ENCODE data around the gene GATAD2B.
"Not testable (repeated sequence)": the region's sequence is repeated elsewhere in the genome, so short reads cannot be mapped to it uniquely, and the experiment has no call there.

GATAD2B gene

DNA sequence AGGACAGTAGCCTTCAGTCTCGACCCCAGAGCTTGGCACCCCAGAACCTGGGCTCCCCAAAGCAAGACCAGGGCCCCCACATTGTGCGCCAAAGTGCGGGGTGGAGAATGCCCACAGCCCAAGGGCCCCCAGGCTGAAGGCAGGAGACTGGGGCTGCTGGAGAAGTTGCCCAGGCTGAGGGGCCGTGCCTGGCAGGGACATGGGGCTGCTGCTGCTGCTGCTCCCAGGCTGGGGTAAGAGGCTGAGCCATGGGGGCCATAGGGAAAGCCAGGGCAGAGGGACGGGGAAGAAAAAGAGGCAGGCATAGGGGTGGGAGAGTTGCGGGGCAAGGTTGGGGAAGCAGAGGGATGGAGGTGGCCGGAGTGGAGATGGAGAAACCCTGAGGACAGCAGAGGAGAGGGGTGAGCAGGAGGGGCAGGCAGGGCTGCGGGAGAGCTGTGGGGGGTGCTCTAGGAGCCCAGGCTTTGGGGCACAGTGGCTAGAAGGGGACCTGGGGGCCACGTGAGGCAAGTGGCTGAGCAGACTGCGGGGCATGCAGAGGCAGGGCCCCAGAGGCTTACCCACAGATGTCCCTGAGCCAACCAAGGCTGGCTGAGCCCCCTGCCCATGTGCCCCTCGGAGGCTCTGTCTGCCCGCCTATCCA lies 128.7 kb downstream of the GATAD2B start:
- DNase-seq: no peak

DNA sequence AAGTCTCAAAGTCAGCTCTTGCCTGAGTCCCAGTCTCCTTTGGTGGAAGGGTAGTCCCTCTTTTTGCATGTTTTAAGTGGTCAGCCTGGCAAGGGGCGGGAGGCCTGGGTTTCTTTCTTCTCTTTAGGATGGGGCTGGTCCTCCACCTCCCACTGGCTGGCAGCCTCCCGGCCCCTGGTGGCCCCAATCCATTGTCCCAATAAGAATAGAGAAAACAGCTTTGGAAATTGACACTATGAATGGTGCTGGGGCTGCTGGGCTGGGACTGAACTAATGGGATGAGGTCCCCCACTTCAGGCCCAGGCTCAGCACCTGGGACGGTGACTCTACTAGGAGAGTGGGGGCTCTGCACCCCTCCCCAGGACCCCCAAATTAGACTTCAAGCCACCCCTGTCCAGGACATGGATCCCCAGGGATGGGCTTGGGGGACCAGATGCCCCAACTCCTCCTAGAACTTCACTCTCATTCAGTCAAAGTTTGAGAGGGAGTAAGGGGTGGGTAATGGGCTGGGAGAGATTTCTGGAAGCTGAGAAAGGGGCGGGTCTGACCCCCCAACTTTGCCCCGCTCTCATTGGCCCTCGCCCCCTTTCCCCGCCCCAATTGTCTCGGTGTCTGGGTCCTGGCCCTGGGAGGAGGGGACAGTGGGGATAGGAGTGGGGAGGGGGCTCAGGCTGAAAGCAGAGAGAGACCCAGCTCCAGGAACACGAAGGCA lies 129.4 kb downstream of the GATAD2B start:
- DNase-seq: no peak

DNA sequence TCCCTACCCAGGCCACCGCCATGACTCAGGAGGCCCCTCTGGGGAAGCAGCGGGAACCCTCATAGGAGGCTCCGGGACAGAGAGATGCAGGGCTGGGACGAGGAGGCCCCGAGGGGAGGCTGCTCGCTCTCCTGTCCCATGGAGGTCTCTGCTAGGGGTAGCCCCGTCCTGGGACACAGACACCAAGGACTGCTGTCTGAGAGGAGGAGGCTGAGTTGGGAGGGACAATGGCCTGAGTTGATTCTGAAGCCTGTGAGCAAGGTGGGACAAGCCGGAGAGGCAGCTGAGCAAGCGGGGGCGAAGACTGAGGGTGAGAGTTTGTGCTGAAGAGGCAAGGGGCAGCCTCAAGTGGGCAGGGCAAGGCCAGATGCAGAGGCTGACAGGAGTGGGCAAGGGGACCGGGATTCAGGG lies 130.1 kb downstream of the GATAD2B start:
- DNase-seq: no peak

DNA sequence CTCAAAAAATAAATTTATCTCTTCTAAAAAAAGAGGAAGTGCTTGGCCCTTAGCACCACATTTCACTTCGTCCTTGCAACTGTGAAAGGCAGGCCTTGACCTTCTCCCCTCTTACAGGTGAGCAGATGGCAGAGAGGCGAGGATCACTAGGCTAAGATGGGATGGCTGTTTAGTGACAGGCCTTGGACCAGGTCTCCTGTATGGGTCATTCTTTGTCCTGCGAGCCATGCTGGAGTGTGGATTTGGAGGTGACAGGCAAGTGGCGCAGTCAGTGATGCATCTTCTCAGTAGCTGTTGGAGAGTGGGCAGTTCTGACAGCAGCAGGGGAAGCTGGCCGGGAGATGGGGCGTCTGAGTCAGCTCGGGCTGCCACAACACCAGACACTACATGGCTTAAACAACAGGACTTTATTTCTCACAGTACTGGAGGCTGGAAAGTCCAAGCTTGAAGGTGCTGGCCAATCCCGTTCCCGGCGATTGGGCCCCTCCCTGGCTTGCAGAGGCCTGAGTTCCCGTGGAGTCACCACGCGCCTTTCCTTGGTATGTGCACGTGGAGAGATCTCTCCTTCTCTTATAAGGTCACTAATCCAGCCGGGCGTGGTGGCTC lies 131.0 kb downstream of the GATAD2B start:
- DNase-seq: no peak

DNA sequence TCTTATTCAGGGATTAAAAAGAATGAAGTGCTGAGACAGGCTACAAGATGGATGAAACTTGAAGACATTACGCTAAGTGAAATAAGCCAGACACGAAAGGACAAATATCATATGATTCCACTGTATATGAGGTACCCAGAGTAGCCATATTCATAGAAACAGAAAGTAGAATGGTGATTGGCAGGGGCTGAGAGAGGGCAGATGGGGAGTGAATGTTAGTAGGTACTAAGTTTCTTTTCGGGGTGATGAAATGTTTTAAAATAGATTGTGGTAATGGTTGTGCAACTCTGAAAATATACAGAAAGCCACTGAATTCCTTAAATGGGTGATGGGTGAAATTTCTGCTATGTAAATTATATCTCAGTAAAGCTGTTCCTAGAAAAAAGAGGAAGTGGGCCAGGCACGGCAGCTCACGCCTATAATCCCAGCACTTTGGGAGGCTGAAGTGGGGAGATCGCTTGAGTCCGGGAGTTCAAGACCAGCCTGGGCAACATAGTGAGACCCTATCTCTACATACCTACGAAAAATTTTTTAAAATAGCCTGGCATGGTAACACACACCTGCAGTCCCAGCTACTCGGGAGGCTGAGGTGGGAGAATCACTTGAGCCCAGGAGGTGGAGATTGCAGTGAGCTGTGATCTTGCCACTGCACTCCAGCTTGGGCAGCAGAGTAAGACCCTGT lies 131.7 kb downstream of the GATAD2B start:
- no peak for DNase-seq

DNA sequence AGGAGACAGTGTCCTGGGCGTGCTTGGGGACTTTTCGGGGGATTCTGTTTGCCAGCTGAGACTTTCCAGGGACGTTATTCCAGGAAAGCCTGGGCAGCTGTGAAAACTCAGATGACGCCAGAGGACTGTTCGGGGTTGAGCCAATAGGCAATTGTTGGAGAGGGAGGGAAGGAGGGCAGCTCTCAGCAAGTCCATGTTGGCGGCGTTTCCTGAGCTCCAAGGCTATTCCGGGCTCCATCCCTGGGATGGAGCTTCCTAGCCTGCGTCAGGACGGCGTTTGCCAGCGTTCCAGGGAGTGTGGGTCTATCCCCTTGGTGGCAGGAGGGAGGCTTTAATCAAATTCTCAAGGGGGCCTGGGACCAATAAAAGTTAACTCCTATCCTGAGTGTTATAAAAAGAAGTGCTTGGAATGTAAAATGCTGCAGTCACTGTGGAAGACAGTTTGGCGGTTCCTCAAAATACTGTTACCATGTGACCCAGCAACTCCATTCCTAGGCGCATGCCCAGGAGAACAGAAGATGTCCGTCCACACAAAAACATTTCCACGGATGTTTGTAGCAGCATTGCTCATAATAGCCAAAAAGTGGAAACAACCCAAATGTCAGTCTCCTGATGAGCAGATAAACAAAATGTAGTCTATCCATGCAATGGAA lies 132.3 kb downstream of the GATAD2B start:
- no peak for DNase-seq

DNA sequence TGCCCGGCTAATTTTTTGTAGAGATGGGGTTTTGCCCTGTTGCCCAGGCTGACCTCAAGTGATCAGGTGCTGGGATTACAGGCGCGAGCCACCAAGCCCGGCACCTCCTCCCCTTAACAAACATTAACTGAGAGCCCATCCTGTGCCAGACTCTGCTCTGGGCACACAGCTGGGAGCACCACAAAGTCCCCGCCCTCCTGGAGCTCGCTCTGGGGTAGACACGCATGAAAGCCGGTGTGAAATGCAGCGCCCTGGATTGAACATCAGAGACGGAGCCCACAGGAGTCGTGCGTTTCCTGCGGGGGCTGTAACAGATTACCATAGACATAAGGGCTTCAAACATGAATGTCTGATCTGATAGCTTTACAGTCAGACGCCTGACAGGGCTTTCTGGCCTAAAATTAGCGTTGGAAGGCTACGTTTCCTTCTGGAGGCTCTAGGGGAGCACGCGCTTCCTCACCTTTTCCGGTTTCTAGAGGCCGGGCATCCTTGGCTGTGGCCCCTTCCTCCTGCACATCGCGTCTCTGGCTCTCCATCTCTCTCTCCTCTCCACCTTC lies 133.2 kb downstream of the GATAD2B start:
- no peak for DNase-seq

DNA sequence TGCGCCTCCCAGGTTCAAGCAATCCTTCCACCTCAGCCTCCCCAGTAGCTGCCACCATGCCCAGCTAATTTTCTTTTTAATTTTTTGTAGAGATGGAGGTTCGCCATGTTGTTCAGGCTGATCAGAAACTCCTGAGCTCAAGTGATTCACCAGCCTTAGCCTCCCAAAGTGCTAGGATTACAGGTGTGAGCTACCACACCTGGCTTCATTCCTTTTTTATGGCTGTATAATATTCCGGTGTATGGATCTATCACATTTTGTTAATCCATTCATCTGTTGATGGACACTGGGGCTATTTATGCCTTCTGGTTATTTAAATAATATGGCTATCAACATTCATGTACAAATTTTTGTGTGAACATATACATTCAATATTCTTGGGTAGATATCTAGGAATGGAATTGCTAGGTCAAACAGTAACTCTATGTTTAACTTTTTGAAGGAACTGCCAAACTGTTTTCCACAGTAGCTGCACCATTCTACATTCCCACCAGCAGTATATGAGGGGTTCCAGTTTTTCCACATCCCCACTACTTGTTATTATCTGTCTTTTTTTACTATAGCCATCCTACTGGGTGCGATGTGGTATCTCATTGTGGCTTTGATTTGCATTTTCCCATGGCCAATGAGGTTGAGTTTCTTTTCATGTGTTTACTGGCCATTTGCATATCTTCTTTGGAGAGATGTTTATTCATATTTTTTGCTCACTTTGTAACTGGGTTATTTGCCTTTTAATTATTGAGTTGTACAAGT lies 136.6 kb downstream of the GATAD2B start:
- no peak for DNase-seq

DNA sequence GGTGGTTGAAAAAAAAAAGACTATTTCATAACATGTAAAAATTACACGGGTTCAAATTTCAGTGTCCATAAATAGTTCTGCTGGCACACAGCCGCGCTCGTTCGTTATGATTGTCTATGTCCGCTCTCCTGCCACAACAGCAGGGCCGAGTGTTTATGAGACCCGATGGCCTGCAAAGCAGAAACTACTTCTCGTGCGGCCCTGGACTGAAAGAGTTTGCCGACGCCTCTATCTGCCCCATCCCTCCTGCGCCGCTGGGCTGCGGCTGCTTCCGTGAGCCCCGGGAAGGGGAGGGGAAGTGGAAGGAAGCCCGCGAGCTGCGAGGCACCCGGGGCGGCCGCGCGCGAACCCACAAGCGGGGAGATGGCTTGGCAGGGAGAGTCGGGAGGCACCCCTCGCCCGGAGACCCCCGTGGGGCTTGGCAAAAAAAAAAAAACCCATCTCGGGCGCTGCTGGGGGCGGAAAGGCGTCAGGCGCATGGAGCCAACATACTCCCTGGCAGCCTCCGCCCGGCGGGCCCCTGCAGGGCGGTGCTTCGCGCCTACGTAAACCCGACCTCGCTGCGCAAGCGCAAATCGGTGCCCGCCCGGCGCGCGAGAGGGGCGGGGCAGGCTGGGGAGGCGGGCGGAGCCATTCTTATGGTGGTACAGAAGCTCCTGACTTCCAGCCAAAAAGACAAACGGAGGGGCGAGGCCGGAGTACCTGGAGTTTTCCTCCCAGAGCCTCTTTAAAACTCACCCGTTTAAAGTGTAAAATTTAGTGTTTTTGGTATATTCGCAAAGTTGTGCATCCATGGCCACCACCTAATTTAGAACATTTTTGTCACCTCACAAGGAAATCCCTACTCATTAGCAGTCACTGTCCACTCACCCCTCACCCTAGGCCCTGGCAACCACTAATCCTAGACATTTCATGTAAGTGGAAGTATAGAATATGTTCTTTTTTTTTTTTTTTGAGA lies 139.3 kb downstream of the GATAD2B start:
- DNase-seq: peak; percentile 77 to 90

DNA sequence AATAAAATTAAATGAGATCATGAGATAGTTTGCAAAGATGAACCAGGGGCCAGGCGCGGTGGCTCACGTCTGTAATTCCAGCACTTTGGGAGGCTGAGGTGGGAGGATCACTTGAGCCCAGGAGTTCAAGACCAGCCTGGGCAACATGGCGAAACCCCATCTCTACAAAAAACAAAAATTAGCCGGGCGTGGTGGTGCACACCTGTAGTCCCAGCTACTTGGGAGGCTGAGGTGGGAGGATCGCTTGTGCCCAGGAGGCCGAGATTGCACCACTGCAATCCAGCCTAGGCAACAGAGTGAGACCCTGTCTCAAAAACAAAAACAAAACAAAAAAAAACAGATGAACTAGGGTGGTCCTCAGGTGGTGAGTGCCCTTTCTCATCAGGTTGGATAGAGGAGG lies 140.1 kb downstream of the GATAD2B start:
- DNase-seq: not testable (repeated sequence)

DNA sequence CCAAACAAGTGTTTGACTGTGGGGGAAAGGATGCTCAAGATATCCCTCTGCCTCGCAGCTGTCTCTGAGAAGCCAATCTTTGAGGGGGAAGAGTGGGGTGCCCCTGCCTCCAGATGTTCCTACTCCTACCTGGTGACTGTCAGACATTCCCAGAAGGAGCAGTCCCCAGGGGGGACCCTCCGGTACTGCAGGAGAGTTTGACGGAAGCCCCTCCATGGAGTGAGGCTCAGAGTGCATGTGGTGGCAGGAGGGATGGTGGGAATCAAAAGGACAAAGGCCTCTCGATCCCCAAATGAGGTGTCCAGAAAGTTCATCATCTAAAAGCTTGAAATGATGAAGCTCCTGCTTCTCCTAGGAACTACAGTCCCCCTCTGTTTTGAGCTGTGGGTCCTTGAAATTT lies 142.2 kb downstream of the GATAD2B start:
- no peak for DNase-seq

DNA sequence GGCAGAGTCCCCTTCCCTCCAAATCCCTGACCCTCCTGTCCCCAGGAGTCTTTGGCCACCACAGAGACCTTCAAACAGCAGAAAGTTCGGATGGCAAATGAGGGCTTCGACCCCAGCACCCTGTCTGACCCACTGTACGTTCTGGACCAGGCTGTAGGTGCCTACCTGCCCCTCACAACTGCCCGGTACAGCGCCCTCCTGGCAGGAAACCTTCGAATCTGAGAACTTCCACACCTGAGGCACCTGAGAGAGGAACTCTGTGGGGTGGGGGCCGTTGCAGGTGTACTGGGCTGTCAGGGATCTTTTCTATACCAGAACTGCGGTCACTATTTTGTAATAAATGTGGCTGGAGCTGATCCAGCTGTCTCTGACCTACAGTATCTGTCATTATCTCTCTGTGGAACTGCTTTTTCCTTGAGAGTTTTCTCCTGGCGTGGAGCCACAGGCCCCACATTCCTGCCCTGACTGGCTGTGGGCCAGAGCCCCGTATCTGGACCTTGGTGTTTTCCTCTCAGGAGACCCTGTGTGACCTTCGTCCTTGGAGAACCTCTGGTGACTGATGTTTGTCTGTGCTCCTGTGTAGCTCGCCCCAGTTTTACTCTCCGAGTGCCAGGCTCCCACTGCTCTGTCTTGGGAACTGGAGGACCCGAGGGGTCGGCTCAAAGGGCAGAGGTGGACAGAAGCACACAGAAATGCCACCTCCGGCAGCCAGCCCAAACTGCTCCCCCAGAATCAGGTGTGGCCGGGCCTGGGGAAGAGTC lies 142.8 kb downstream of the GATAD2B start:
- DNase-seq: no peak

DNA sequence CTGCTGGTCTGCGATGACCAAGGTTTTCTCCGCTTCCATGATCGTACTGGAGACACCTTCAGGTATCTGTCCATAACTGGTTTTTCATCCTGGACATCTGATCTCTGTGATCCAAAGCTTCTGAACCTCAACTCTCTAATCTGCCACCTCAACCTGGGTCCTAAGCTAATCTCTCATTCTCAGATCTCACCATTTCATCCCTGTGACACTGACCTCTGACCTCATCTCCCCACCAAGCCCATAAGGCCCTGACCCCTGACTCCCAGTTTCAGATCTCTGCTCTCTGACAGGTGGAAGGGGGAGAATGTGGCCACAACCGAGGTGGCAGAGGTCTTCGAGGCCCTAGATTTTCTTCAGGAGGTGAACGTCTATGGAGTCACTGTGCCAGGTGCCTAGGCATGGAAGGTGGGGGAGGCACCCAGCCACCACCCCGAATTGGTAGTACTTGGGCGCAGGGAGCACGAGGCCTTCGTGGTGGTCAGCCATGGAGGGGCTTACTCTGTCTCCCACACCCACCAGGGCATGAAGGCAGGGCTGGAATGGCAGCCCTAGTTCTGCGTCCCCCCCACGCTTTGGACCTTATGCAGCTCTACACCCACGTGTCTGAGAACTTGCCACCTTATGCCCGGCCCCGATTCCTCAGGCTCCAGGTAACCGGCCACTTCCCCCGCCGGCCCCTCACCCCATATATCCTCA lies 143.8 kb downstream of the GATAD2B start:
- no peak for DNase-seq

DNA sequence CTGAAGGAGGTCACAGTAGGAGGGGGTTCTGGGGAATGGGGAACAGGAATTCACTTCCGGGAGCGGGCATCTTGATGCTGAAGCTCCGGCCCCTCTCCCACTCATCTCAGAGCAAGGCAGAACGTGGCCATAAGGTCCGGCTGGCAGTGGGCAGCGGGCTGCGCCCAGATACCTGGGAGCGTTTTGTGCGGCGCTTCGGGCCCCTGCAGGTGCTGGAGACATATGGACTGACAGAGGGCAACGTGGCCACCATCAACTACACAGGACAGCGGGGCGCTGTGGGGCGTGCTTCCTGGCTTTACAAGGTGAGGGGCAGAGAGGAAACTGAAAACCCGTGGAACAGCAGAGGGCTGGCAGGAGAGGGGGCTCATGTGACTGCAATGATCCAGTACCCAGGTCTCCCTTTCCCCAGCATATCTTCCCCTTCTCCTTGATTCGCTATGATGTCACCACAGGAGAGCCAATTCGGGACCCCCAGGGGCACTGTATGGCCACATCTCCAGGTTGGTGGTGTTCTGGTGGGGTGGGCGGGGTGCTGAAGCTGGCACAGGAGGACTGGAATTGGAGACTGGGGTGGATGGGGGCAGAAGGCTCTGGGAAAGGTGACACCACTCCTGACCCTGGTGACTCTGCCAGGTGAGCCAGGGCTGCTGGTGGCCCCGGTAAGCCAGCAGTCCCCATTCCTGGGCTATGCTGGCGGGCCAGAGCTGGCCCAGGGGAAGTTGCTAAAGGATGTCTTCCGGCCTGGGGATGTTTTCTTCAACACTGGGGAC lies 144.5 kb downstream of the GATAD2B start:
- DNase-seq: no peak

DNA sequence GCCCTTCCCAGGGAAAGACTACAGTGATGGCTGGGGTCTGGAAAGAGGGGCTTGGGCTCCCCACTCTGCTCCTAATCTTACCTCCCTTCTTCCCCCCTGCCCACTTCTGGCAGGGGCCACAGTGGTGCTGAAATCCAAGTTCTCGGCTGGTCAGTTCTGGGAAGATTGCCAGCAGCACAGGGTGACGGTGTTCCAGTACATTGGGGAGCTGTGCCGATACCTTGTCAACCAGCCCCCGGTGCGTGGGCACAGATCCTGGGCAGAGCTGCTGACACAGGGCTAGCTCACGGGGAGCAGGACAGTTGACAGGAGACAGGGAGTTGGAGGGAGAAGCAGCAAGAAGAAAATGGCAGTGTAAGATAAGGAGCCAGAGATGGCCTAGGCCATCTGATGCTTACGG lies 145.1 kb downstream of the GATAD2B start:
- DNase-seq: no peak

DNA sequence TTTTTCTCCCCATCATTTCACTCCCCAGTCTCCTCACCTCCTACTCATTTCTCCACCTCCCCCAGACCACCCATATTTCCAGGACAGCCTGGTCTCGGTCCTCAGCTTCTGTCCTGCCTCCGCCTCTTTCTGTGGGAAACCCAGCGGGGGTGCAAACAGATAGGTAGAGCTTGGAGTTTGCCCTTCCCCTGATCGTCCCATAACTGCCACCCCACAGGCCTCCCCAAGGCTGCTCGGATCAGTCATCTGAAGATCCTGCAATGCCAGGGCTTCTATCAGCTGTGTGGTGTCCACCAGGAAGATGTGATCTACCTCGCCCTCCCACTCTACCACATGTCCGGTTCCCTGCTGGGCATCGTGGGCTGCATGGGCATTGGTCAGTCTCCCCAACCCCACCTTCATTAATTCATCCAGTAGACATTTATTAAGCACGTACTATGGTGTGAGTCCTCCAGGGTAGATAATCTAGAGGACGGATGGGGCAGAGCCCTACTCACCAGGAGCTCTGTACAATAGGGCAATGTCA lies 145.9 kb downstream of the GATAD2B start:
- no peak for DNase-seq

DNA sequence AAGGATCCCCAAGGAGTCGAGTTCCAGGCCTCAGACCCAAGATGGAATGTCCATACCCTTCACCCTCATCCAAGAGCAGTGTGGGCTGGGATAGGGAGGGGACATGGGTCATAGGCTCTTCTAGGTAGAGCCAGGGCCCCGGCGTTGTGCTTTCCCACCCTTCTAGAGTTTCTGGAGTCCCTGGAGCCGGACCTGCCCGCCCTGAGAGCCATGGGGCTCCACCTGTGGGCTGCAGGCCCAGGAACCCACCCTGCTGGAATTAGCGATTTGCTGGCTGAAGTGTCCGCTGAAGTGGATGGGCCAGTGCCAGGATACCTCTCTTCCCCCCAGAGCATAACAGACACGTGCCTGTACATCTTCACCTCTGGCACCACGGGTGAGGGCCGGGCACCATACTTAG lies 146.4 kb downstream of the GATAD2B start:
- DNase-seq: no peak
